ENCODE results near the gene FAM181A. TPM values are rescaled to one million over a fixed set of nuclear protein-coding genes. Genes with fewer than 3 reads are reported as not detected.

Gene FAM181A
- total RNA-seq, 1 experiment from 2014 or later = not detected

- Histone ChIP-seq H4K20me1 (ENCODE audit: insufficient read depth) (no peaks in the 10 kb centered on the region), H3K9me2 (ENCODE audit: insufficient read depth) (no peaks in the 10 kb centered on the region)
- POLR2A ChIA-PET (ENCODE audit: unreplicated experiment) = no interaction called here
These were observed 10.6 kb upstream of the FAM181A start for GRCh38 chr14:93916498-93916897.

GRCh38 chr14:93917141-93917540, 10.0 kb upstream of the FAM181A start:
- BruUV-seq (replicated peaks) = no TSS peak
- no peak overlapping the region for H2AFZ ChIP-seq
- no peaks in the 10 kb centered on the region for H3K9me2 ChIP-seq (ENCODE audit: insufficient read depth)
- H3F3A ChIP-seq (ENCODE audit: insufficient read depth, low read depth) = no peaks in the 10 kb centered on the region
- TF ChIP-seq EZH2 (IDR thresholded peaks at IDR 0.05; ENCODE audit: low read depth) (no peak), CTCF (conservative IDR thresholded peaks at IDR 0.05) (no peak)
- intact Hi-C loops (cut with micrococcal nuclease; ENCODE audit: unreplicated experiment) = no loop called here
- no peak overlapping the region for H3K4me3 ChIP-seq
- no peaks in the 10 kb centered on the region for H4K20me1 ChIP-seq (ENCODE audit: insufficient read depth)
- H3K27ac ChIP-seq = no peak overlapping the region
- peaks cover 26% of the 10 kb centered on the region; the same call in 1 of the 2 replicates for H3K27me3 ChIP-seq (ENCODE audit: insufficient read depth, low read depth)
- CTCF ChIA-PET = no interaction called here
- H3K4me2 ChIP-seq = no peak overlapping the region
- POLR2A ChIA-PET (ENCODE audit: unreplicated experiment) = no interaction called here
- H3K79me2 ChIP-seq (ENCODE audit: low read depth) = no peaks in the 10 kb centered on the region
- H3K4me1 ChIP-seq (replicated peaks; ENCODE audit: insufficient read depth) = no peaks in the 10 kb centered on the region
- no peaks in the 10 kb centered on the region for H3K9me3 ChIP-seq (ENCODE audit: insufficient read depth, low read depth)
- DNase-seq = no peak
- no peaks in the 10 kb centered on the region for H3K36me3 ChIP-seq (ENCODE audit: low read depth)

More at GRCh38 chr14:93916498-93916897, 10.6 kb upstream of the FAM181A start:
- no peak overlapping the region for H3K4me2 ChIP-seq
- no peaks in the 10 kb centered on the region for H3K9me3 ChIP-seq (ENCODE audit: insufficient read depth, low read depth)
- TF ChIP-seq CTCF (conservative IDR thresholded peaks at IDR 0.05) (no peak), EZH2 (IDR thresholded peaks at IDR 0.05; ENCODE audit: low read depth) (no peak)
- H3K27ac ChIP-seq = no peak overlapping the region
- intact Hi-C loops (cut with micrococcal nuclease; ENCODE audit: unreplicated experiment) = no loop called here
- no peak overlapping the region for H3K4me3 ChIP-seq
- H3F3A ChIP-seq (ENCODE audit: insufficient read depth, low read depth) = no peaks in the 10 kb centered on the region
- DNase-seq = no peak
- H3K27me3 ChIP-seq (ENCODE audit: insufficient read depth, low read depth) = peaks cover 26% of the 10 kb centered on the region; the same call in 1 of the 2 replicates
- no peaks in the 10 kb centered on the region for H3K79me2 ChIP-seq (ENCODE audit: low read depth)
- BruUV-seq (replicated peaks) = no TSS peak
- CTCF ChIA-PET = no interaction called here
- no peaks in the 10 kb centered on the region for H3K4me1 ChIP-seq (replicated peaks; ENCODE audit: insufficient read depth)
- H2AFZ ChIP-seq = no peak overlapping the region
- H3K36me3 ChIP-seq (ENCODE audit: low read depth) = no peaks in the 10 kb centered on the region

GRCh38 chr14:93921001-93921806, 5.9 kb upstream of the FAM181A start:
- H3K36me3 ChIP-seq (ENCODE audit: low read depth) = no peaks in the 10 kb centered on the region
- ChIA-PET POLR2A (ENCODE audit: unreplicated experiment) (no interaction called here), CTCF (no interaction called here)
- peaks cover 40% of the 10 kb centered on the region for H3K27me3 ChIP-seq (ENCODE audit: insufficient read depth, low read depth)
- no peak overlapping the region for H2AFZ ChIP-seq
- H3K9me3 ChIP-seq (ENCODE audit: insufficient read depth, low read depth) = no peaks in the 10 kb centered on the region
- no peaks in the 10 kb centered on the region for H3K4me1 ChIP-seq (replicated peaks; ENCODE audit: insufficient read depth)
- no peaks in the 10 kb centered on the region for H3K79me2 ChIP-seq (ENCODE audit: low read depth)
- no peaks in the 10 kb centered on the region for H3F3A ChIP-seq (ENCODE audit: insufficient read depth, low read depth)
- no peak overlapping the region for H3K4me3 ChIP-seq
- intact Hi-C loops (cut with micrococcal nuclease; ENCODE audit: unreplicated experiment) = no loop called here
- TF ChIP-seq EZH2 (IDR thresholded peaks at IDR 0.05; ENCODE audit: low read depth) (no peak), CTCF (conservative IDR thresholded peaks at IDR 0.05) (no peak)
- no peaks in the 10 kb centered on the region for H4K20me1 ChIP-seq (ENCODE audit: insufficient read depth)
- no peak overlapping the region for H3K4me2 ChIP-seq
- no TSS peak for BruUV-seq (replicated peaks)
- no peak overlapping the region for H3K27ac ChIP-seq
- DNase-seq = no peak
- no peaks in the 10 kb centered on the region for H3K9me2 ChIP-seq (ENCODE audit: insufficient read depth)
